ENCODE data around the gene TUBGCP3.

TUBGCP3 gene

GRCh38 chr13:112572366-112572765 lies 15.6 kb downstream of the TUBGCP3 start:
- no peak overlapping the region for H3K4me3 ChIP-seq (ENCODE audit: low read length)
- TF ChIP-seq CTCF (conservative IDR thresholded peaks at IDR 0.05; ENCODE audit: low read depth, low read length) = no peak
- DNase-seq (ENCODE audit: low read depth) = no peak

GRCh38 chr13:112569821-112570220 lies 18.1 kb downstream of the TUBGCP3 start:
- no peak for TF ChIP-seq CTCF (conservative IDR thresholded peaks at IDR 0.05; ENCODE audit: low read depth, low read length)

GRCh38 chr13:112567161-112567862 lies 20.6 kb downstream of the TUBGCP3 start:
- no peak for TF ChIP-seq CTCF (conservative IDR thresholded peaks at IDR 0.05; ENCODE audit: low read depth, low read length)
- no peak overlapping the region for H3K4me3 ChIP-seq (ENCODE audit: low read length)
- no peak for DNase-seq (ENCODE audit: low read depth)

More at GRCh38 chr13:112569821-112570220, 18.1 kb downstream of the TUBGCP3 start:
- no peak for DNase-seq (ENCODE audit: low read depth)
- no peak overlapping the region for H3K4me3 ChIP-seq (ENCODE audit: low read length)

- no peak overlapping the region for H3K4me3 ChIP-seq (ENCODE audit: low read length)
- no peak for DNase-seq (ENCODE audit: low read depth)
- TF ChIP-seq CTCF (conservative IDR thresholded peaks at IDR 0.05; ENCODE audit: low read depth, low read length) = no peak
Observed at GRCh38 chr13:112562786-112563383, 25.1 kb downstream of the TUBGCP3 start.

- no peak for TF ChIP-seq CTCF (conservative IDR thresholded peaks at IDR 0.05; ENCODE audit: low read depth, low read length)
- H3K4me3 ChIP-seq (ENCODE audit: low read length) = no peak overlapping the region
- no peak for DNase-seq (ENCODE audit: low read depth)
Observed at GRCh38 chr13:112562254-112562653, 25.7 kb downstream of the TUBGCP3 start.

- no peak for DNase-seq (ENCODE audit: low read depth)
- no peak overlapping the region for H3K4me3 ChIP-seq (ENCODE audit: low read length)
- no peak for TF ChIP-seq CTCF (conservative IDR thresholded peaks at IDR 0.05; ENCODE audit: low read depth, low read length)
Observed at GRCh38 chr13:112561478-112561877, 26.5 kb downstream of the TUBGCP3 start.
